Activated CD8-positive, alpha-beta memory T cell treated with anti-CD3 and anti-CD28 coated beads, Interleukin-2, amount 50 U/mL, for 24 hours (primary cell): Measurements from ENCODE around the gene PREX1.

Experiments used
- DNase-seq: peaks from one replicate; pipeline ENCODE4 v3.0.0-alpha.2; 2020; ENCODE audit errors: extremely low read depth

PREX1 gene

DNA sequence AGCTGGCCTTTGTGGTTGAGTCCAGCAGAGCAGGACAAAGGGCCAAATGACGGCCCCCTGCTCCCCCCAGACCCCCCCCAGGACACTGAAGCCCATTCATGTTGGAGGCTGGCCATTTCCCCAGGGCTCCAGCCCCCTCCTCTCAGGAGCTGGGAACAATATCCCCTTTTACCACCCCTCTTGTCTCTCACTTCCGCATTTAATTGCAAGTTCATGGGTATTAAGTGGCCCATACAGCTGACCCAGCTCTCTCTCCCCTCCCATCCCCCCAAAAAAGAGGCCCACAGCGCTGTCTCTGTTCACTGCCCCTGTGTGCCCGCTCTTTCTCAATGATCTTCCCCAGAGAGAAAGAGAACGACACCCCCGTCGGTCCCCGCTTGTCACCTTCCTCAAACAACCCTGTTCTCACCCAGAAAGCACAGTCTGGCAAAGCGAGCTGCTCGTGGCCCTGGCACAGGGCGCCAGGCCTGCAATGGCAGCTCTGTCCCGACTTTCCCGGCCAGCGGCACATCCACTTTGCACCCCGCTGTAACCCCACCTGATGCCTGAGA, 30.4 kb downstream of the PREX1 start:
- no peak for DNase-seq

DNA sequence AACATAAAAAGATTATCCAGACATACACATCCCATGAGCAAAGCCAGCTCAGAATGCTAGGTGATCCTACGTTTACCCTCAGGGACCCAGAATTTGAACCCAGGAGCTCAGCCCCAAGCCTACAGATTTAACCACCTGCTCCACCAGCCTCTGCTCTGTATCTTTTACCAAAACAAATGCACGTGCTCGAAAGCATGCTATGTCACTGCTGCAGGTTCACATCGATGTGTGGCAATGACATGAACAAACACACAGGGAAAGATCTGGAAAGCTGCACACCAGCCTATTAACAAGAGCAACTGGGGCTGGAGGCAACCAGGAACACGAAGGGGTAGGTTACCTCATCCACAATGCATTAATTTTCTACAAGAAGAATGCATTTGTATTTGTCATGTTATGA, 32.1 kb downstream of the PREX1 start:
- DNase-seq: no peak

DNA sequence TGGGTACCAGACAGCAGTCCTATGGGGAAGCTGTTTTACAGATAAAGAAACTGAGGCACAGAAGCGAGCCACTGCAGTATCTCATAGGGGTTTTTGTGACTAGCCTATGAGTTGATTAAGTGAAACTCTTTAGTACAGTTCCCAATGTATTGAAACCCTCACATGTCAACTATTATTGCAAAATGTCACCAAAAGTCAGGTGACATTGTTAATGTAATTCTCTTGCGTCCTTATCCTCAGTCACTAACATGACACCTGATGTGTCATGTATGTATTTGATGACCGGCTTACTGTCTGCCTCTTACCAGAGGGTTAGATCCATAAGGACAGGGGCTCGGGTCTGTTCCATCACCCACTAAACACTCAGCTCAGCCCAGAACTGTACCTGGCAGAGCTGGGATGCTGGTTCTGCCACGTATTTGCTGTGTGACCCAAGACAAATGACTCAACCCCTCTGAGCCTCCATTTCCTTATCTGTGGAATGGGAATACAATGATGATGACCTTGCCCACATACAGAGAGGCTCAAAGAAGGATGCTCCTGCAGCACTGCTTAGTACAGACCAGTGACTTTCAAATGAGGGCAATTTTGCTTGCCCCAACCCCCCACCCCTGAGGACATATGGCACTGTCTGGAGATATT, 32.9 kb downstream of the PREX1 start:
- DNase-seq: no peak

DNA sequence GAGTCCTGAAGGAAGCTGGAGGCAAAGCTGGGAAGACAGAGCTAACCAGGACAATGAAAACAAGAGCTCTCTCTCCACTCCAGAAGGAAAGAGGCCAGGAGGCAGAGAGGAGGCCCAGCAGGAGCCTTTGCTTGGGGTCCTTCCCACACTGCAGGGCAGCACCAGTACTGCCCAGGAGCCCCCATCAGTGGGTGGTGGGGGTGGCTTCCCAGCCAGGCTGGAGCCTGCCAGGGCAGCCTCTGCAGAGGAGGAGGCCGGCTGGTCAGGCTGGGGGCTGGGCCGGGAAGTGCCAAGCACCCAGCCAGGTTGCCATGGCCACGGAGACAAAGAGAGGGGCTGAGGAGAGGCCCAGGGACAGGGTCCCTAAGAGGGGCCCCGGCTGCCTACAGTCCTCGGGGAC, 33.4 kb downstream of the PREX1 start:
- no peak for DNase-seq

DNA sequence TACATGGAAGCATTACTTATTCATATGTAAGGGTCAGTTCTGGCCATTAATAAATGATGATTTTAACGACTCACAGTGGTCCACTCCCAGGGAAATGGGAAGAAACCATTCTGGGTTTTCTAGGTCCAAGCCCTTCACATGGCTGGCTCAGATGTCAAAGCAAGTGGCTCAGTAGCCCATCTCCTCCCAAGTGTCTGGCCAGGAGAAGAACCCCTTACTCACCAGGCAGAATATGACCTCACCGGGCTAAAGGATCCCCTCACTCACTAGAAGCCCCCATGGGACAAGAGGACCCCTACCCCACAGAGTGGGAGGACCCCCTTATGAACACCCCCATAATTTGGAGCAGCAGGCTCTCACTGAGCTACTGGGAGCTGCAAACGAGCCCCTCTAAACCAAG, 34.0 kb downstream of the PREX1 start:
- no peak for DNase-seq

DNA sequence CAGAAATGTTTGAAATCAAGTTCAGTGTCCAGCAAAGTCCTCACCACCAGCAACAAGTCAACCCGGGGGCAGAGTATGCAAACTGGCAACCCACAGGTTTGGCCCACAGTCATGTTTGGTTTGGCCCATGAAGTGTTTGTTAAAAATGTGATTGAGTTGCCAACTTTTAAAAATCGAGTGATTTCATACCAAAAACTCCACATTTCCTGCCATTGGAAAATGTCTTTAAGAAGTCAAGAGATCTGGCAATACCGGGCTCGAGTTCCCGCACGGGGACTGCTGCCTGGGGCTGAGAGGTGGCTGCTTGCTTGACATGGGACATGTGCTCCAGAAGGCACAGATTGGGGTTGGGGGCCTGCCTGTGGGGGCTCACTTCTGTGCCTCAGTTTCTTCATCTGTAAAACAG, 36.1 kb downstream of the PREX1 start:
- no peak for DNase-seq

DNA sequence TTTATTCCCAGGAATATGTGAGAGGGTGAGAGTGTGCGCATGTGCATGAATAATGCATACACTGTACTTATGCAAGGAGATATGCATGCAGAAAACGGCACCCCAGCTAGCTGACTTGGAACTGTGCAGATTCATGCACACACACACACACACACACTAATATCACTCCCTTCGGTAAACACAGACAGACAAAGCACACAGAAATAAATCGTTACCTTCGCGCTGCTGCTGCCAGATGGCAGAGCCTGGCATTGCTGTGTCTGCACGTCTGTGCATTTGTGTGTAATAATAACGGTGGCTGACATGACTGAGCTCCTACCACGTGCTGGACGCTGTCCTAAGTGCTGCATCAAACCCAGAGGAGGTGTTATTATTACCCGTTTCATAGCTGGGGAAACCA, 36.8 kb downstream of the PREX1 start:
- DNase-seq: no peak

DNA sequence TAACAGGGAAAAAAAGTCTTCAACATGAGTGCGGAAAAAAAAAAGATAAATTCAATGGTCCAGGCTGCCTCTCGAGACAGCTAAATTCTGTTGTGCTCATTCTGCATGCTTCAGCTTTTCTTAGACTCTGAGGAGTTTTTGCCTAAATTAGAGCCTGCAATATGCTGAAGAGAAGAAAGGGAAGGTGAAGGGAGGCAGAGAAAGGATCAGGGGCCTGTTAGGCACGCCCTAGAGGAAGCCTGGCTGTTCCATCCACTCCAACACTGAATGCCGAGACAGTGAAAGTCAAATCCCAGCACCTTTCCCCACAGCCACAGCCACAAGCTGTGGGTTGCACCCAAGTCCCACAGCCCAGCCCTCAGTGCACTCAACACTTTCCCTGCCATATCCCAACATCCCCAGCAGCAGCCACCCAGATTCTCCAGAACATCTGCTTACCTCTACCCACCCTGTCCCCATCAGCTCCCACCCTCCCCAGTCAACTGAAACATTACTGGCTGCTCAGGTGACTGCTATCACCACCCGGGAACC, 37.3 kb downstream of the PREX1 start:
- DNase-seq: no peak

DNA sequence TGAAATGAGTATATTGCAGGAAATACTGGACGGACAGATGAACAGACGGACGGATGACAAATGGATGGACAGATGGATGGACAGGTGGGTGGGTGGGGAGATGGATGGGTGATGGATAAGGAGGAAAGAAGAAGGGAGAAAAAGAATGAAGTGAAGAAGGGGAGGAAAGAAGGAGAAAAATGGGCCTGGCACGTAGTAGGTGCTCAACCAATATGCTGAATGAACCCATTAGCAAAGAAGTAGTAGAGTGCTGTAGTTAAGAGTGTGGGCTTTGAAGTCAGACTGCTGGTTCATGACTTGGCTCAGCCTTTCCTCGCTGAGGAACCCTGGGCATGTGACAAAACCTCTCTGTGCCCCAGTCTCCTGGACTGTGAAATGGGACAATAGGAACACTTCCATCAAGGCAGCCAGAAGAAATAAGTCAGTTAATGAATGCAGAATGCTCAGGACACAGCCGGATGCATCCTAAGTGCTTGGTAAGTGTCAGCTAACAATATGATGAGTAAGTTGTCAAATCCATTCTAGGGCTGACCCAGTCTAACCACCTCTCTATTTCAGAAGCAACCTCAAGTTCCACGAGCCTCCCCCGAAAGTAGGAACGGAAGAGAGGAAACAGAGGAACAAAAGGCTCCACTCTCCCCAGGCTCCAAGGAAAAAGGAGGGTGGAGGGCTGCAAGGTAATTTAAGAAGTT, 37.9 kb downstream of the PREX1 start:
- no peak for DNase-seq

DNA sequence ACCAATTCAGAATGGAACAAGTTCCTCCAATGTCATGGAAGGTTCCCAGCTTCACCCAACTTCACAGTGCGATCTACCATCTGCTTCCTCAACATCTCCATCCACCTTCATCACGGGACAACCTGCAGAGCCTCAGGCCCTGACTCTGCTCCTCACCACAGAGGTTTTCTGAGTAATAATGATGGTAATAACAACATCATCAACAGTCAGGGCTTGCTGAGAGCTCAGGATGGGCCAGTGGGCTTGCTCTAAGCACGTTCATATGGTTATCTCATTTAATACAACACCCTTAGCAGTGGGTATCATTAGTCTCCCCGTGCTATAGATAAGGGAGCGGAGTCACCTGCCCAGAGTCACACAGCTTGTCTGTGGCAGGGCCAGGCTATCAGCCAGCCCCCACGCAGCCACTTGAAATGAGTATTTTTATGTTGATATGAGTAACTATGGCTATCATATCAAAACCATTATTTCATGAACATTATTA, 38.6 kb downstream of the PREX1 start:
- DNase-seq: no peak

DNA sequence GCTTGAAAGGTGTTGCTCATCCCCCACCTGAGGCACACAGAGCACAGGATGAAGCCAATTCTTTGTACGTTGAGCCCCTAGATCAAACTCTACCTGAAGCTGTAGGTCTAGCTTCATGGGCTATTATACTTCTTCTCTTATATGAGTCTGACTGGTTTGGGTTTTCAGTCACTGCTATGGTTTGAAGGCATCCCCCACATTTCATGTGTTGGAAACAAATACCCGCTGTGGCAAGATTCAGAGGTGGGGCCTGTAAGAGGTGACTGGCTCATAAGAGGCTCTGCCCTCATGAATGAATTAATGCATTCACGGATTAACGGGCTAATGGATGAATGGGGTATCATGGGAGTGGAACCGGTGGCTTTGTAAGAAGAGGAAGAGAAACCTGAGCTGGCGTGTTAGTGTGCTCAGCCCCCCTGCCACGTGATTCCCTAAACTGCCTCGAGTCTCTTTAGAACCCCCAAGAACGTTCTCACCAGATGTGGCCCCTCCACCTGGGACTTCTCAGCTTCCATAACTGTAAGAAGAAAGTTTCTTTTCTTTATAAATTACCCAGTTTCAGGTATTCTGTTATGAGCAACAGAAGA, 39.2 kb downstream of the PREX1 start:
- DNase-seq: no peak

DNA sequence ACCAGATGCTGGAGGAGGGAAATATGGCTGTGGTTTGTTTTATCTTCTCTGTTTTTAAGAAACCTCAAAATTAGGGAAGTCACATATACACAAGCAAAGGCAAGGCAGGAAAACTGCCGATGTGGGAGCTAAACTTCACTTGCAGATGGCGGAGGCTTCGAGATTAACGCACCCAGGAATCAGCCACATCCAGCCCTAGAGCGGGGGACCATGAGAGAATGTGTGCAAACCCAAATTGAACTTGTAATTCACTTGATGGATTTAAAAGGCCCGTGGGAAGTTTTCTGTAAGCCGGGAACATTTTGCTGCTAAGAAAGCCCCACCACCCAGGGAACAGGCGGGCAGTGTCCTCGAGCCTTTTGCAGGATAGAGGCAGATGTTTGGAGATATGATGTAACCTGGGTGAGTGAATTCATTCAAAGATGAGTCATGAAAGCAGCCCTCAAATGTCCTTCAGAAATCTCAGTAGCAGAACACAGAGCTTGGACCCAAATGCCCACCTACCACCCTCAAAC, 39.9 kb downstream of the PREX1 start:
- DNase-seq: no peak

DNA sequence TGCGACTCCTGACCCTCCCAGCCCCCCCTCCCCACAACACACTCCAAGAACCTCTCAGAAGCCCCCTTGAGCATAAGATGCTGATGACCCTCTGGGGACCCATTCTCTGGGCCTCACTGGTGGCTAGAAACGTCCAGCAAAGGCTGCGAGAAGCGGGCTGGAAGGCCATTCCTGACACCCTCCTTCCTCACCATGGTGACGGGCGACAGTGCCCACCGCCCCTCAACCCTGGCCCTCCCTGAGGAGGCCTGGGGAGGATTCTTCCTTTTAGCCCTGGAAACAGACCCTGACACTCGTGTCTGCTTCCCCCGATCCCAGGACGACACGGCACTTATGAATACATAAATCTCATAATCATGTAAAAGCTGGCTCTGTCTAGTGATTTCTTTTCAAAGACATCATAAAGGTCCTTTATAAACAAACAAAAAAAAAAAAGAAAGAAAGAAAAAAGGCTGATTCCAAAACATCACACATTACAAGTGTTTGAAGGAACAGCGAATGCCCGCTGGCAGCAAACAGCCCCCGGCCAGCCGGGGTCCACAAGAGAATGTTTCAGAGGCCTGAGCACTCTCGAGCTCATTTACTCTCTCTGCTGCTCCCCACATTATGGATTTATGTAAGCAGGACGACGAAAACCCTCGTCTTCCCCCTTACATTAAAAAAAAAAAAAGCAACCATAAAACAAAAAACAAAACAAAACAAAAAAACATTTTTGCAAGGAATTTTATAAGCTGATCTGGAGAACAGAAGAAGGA, 40.7 kb downstream of the PREX1 start:
- no peak for DNase-seq

DNA sequence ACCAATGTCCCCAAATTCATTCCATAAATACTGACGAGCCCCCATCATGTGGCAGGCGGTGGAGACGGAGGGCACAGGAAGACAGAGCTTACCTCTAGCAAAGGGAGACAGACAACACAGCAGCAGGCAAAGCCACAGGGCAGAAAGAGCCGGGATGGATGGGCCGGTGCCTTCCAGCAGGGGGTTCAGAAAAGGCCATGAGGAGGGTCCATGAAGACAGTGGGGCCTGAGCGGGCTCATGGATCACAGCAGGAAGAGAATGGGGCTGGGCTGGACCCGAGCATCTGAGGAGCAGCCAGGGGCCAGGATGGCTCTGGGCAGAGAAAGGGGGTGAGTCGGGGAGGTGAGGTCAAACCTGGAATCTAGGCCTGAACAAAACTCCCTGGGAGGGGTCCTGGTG, 42.0 kb downstream of the PREX1 start:
- DNase-seq: no peak

DNA sequence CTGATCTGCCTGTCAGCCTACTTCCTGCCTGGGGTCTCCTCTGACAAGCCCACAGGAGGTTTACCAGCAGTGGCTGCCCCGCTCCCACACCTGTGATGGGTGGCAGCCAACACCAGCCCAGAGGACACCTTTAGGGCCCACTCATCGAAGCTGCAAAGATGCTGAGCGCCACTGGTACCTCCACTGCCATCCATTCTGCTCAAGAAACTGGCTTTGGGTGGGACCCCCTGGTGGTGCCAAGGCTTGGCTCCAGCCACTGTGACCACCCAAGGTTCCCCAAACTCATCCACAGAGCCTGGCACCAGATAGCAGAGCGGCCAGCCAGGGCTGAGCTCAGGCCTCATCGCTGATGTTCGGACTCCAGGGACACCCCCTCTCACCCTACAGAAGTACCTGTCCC, 42.5 kb downstream of the PREX1 start:
- DNase-seq: no peak

DNA sequence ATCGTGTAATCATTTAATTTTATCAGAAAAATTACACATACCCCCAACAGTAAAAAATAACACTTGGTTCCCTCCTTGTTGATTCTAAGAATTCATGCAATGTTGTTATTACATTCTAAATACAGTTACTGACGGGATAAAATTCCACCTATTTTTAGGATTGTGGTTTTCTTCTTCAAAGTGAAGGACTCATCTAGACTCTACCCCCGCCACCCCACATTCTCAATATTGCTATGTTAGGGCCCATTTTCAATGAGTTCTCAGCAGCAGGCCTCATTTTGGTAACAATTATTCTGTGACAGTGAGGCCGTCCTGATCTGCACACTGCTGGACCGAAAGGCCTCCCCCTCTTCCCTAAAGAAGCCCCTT, 43.5 kb downstream of the PREX1 start:
- DNase-seq: no peak

DNA sequence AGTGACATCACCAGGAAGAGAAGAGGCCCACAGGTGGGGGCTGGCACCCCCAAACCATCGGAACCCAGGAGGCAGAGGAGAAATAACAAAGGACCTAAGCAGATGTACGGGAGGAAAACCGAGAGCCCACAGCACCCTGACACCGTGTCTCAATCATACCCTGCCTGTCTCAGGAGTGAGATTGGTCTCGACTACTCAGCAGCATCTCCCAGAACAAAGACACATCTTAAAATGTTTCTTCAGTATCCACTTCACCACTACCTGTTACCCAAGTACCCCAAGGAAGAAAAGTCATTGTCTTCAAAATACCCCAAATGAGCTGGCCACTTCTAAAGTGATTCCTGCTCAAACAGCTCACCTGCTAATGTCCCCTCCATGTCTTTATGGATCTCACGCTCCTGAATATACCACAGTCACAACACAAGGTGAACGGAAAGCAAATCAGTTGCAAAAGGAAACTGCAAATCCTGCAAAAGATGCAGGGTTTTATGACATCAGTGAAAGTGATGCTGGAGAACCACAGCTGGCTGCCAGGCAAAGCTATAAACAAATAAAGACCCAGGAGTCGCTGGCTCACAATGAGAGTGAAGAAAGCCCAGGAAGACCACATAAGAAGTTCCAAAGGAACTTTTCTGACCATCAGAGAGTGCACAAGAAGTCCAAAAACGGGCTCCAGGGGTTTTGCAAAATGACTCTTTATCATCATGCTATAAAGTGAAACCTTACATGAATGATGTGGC, 44.1 kb downstream of the PREX1 start:
- DNase-seq: no peak

DNA sequence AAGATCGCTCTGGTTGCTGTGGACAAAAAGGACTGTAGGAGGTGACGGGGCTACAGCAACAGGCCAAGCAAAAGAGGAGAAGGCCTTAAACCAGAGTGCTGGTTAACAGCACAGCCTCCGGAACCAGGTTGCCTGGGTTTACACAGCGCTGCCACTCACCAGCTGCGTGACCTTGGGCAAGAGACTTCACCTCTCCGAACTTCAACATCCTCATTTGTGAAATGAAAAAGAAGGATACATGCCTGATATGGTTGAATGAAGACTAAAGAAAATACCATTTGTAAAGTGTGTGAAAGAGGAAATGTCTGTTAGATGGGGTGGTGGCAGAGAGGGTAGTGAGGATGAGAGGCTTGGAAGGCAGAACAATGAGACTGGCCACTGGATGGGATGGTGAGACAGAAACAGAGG, 44.9 kb downstream of the PREX1 start:
- no peak for DNase-seq

DNA sequence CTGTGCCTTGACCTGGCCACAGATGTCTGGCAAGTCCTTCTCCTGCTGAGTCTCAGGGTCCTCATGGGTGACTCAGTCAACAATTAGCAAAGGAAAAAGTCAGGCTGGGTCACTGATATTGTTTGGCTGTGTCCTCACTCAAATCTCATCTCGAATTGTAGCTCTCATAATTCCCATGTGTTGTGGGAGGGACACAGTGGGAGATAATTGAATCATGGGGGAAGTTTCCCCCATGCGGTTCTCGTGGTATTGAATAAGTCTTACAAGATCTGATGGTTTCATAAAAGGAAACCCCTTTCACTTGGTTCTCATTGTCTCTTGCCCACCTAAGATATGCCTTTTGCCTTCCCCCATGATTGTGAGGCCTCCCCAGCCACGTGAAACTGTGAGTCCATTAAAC, 45.7 kb downstream of the PREX1 start:
- no peak for DNase-seq

DNA sequence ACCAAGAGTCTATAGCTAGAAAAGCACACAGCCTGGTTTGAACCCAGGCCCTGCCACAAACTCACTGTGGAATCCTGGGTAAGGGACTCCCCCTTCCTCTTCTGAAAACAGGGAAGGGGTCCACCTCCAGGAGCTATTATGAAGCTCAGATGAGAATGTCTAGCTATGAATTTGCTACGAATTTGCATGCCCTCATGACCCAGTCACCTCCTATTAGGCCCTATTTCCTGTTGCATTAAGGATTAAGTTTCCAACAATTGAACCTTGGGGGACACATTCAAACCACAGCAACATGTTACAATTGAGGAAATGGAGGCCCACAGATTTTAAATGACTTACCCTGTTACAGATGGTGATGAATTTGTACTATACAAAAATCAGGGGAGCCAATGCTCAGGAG, 46.2 kb downstream of the PREX1 start:
- no peak for DNase-seq

DNA sequence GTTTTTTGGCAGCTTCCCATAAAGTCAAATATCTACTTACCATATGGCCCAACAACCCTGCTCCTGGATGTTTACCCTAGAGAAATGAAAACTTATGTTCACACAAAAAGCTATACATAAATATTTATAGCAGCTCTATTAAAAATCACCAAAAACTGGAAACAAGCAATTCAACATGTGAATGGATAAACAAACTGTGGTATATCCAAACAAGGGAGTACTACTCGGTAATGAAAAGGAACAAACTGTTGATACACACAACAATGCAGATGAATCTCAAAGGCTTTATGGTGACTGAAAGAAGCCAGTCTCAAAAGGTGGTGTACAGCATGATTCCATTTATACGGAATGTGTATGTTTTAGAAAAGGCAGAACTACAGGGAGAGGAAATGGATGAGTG, 48.4 kb downstream of the PREX1 start:
- no peak for DNase-seq
